Tongue (tissue), 2 donors: Measurements from ENCODE around the gene ICAM4. TPM values are rescaled to one million over a fixed set of nuclear protein-coding genes. Genes with fewer than 3 reads are reported as not detected.

Experiments
- DNase-seq: peaks from one replicate; pipeline ENCODE4 v3.0.0-alpha.2; 2015
- total RNA-seq: library from RNA; depleted of rRNA; stranded (reverse); fragments of >200 nt; gene quantifications from one replicate; pipeline ENCODE4 v1.2.3, GENCODE V29; 2014

Gene ICAM4
- total RNA-seq, 1 donor from 2014 or later, result 0.62 TPM

DNA sequence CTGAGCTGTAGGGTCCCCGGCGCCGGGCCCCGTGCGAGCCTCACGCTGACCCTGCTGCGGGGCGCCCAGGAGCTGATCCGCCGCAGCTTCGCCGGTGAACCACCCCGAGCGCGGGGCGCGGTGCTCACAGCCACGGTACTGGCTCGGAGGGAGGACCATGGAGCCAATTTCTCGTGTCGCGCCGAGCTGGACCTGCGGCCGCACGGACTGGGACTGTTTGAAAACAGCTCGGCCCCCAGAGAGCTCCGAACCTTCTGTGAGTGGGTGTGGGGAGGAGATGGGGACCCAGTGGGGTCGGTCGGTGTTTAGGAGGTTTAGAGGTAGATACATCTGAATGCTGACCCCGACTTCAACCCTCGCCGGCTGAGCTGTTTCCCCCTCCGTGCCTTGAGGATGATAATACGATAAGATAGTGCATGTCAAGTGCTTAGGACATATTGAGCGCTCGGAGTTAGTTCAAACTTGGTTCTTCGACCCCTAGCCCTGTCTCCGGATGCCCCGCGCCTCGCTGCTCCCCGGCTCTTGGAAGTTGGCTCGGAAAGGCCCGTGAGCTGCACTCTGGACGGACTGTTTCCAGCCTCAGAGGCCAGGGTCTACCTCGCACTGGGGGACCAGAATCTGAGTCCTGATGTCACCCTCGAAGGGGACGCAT, 4.9 kb downstream of the ICAM4 start:
- no peak for DNase-seq

DNA sequence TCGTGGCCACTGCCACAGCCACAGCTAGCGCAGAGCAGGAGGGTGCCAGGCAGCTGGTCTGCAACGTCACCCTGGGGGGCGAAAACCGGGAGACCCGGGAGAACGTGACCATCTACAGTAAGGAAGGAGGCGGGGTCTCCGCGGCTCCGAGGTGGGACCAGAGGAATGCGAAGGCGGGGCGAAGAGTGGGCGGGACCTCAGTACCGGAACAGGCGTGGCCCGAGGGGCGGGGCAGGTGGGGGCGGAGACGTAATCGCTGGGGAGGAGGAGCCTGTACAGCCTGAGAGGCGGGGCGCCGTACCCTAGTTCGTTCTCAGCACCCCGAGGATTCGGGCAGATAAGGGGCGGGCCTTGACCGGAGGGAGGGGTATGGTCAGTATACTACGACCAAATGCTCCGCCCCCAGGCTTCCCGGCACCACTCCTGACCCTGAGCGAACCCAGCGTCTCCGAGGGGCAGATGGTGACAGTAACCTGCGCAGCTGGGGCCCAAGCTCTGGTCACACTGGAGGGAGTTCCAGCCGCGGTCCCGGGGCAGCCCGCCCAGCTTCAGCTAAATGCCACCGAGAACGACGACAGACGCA, 5.5 kb downstream of the ICAM4 start:
- DNase-seq, result peak; percentile 68

DNA sequence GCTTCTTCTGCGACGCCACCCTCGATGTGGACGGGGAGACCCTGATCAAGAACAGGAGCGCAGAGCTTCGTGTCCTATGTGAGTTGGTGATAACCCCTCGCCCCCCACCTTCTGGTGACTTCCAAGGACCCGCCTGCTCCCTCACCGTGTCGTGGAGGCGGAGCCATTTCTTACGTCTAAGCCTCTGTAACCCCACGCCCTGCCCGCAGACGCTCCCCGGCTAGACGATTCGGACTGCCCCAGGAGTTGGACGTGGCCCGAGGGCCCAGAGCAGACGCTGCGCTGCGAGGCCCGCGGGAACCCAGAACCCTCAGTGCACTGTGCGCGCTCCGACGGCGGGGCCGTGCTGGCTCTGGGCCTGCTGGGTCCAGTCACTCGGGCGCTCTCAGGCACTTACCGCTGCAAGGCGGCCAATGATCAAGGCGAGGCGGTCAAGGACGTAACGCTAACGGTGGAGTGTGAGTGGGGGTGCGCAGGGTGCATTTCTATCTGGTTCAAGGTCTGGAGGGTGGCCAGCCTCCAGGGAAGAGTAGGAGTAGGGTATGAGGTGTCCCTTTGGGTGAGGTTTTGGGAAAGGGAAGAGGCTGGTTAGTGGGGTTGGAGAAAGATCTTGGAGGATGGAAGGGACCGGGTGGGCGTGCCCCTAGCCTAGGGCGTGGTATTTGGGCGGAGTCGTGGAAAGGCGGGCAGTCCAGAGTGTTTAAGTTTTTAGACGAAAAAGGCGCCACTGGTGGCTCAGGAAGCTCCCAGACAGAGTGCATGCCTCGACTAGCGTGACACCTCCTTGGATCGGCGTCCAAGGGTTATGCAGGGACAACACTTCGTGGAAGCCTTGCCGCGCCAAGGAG, 6.3 kb downstream of the ICAM4 start:
- DNase-seq, result no peak

DNA sequence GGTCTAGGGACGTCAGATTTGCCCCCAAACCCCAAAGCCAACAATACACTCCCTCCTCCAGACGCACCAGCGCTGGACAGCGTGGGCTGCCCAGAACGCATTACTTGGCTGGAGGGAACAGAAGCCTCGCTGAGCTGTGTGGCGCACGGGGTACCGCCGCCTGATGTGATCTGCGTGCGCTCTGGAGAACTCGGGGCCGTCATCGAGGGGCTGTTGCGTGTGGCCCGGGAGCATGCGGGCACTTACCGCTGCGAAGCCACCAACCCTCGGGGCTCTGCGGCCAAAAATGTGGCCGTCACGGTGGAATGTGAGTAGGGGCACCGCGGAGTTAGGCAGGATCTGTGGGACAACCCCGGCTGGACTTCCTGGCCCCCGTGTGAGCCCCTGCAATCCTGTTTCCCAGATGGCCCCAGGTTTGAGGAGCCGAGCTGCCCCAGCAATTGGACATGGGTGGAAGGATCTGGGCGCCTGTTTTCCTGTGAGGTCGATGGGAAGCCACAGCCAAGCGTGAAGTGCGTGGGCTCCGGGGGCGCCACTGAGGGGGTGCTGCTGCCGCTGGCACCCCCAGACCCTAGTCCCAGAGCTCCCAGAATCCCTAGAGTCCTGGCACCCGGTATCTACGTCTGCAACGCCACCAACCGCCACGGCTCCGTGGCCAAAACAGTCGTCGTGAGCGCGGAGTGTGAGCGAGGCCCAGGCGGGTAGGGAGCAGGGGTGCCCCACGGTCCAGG, 7.0 kb downstream of the ICAM4 start:
- DNase-seq, result no peak

DNA sequence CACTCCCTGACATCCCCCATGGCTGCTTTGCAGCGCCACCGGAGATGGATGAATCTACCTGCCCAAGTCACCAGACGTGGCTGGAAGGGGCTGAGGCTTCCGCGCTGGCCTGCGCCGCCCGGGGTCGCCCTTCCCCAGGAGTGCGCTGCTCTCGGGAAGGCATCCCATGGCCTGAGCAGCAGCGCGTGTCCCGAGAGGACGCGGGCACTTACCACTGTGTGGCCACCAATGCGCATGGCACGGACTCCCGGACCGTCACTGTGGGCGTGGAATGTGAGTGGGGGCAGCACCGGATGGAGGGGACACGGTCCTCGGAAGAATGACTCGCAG, 7.6 kb downstream of the ICAM4 start:
- no peak for DNase-seq

DNA sequence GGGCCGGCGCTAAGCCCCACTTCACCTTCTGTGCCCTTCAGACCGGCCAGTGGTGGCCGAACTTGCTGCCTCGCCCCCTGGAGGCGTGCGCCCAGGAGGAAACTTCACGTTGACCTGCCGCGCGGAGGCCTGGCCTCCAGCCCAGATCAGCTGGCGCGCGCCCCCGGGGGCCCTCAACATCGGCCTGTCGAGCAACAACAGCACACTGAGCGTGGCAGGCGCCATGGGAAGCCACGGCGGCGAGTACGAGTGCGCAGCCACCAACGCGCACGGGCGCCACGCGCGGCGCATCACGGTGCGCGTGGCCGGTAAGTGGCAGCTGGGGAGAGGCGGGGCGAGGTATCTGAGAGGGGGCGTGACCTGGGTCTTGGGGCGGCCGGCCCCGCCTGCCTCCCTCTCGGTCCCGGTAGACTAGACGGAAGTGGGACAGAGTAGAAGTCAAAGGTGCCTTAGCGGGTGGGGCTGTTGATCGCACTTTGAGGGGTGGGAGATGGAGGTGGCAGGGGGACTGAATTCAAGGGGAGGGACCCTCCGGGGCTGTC, 8.6 kb downstream of the ICAM4 start:
- no peak for DNase-seq

DNA sequence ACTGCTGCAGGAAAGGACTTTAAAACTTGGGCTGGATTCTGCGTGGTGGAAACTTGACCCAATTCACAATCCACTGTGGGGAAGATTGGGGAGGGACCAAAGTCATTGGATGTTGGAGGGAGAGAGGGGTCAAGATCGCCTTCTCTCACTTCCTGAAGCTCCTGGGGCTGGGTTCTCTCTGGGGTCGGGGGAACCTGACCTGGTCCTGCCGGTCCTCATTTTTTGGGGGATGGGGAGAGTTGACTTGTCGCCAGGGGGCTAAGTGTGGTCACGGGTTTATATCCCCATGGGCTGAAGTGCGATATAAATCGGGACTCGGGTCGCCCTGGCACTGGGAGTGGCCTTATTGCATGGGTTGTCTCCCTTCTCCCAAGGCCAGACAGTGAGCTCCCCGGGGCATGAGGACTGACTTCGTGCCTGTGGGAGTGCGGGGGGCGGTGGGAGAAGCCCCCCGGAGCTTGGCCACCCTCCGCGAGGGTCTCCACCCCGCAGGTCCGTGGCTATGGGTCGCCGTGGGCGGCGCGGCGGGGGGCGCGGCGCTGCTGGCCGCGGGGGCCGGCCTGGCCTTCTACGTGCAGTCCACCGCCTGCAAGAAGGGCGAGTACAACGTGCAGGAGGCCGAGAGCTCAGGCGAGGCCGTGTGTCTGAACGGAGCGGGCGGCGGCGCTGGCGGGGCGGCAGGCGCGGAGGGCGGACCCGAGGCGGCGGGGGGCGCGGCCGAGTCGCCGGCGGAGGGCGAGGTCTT, 9.3 kb downstream of the ICAM4 start:
- no peak for DNase-seq

DNA sequence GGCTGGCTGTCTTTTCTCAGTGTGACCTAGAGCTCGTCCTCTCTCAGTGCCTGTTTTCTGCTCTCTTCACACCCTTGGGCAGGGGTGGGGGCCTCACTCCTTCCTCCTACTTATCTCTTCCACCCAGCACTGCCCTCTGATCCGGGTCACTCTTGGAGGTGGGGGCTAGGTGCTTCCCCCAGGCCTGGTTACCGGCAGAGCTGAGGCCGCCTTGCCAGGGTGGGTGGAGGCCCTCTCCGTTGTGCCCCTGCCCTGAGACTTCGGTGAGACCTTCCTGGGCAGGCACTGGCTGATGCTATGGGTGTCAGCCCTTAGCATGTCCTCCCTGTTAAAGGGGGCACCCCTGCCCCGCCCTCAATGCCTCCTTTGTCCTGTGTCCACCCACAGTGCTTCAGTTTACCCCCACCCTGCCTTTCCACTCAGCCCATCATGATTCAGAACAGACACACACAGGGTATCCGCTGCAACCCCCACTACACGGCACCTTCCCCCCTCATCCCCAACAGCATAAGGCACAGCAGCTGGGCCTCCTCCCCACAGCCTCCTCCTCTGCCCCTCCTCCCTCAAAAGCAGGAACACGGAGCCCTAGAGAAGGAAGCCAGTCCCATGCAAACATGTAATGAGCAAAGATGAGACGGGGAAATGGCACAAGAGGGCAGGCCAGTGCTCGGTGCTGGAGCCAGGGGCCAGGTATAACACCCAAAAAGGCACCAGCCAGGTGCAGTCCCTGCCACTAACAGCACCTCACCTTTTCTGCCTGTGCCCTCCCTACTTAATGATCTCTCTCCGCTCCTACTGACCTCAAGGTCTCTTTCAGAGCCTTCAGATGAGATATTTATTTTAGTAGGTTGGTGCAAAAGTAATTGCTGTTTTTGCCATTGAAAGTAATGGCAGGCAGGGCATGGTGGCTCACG, 13.0 kb downstream of the ICAM4 start:
- DNase-seq, result no peak

DNA sequence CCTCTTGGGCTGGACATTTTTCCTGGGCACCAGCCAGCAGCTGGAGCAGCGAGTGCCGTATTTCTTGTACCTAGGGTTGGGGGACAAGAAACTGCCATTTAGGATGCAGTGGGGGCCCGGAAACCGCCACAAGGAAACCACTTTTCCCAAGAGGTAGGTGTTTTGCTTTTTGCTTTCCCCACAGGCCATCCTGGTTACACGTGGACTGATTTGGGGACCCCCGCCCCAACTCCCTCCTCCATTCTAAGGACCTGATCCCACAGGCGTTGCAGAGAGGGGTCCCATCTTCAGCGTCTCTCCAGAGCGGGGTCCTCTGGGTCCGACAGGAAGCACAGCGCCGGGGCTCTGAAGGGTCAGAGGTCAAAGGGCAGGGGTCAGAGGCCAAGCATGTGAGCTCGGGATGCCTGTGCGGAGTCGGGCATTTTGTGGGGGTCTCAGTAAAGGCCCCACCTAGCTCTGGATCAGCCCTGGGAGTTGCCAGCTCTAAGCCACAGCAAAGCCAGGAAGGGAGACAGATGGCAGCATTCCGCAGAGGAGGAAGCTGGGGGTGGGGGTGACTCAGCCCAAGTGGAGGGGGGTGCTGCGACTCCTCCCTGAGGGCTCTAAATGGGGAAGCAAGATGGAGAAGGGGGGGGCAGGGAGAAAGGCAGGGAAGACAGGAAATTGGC, 18.5 kb downstream of the ICAM4 start:
- DNase-seq, result no peak

DNA sequence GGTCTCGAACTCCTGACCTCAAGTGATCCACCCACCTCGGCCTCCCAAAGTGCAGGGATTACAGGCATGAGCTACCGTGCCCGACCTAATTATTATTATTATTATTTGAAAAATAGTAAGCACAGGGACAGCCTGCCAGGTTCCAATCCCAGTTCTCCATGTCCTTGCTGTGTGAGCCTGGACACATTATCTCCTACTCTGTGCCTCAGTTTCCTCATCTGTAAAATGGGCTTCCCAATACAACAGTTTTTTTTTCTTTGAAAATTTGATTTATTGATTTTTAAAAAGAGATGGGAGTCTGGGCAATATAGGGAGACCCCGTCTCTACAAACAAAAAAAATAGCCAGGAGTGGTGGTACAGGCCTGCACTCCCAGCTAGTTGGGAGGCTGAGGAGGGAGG, 19.6 kb downstream of the ICAM4 start:
- no peak for DNase-seq

DNA sequence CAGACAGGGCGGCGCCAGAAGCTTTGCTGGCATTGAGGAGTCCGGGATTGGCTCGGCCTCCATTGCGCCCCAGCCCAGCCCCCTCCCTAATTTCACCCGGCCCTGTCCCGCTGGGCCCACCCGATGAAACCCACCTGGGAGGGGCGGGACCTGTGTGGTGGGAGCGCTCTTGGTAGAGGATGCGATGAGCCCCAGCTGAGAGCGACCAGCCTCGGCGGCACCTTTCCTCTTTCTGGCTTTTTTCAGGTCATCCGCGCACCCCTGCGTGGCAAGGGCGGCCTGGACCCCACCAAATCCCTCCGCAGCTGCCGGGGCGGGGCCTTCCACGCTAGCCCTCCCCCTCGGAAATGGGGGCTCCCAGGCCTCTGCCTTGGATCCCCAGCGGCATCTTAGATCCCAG, 22.7 kb downstream of the ICAM4 start, which contains the start of gene ZGLP1:
Gene ZGLP1, minus strand, starts transcription at position 393 of the 400 bp plus-strand sequence.
- DNase-seq, result no peak

DNA sequence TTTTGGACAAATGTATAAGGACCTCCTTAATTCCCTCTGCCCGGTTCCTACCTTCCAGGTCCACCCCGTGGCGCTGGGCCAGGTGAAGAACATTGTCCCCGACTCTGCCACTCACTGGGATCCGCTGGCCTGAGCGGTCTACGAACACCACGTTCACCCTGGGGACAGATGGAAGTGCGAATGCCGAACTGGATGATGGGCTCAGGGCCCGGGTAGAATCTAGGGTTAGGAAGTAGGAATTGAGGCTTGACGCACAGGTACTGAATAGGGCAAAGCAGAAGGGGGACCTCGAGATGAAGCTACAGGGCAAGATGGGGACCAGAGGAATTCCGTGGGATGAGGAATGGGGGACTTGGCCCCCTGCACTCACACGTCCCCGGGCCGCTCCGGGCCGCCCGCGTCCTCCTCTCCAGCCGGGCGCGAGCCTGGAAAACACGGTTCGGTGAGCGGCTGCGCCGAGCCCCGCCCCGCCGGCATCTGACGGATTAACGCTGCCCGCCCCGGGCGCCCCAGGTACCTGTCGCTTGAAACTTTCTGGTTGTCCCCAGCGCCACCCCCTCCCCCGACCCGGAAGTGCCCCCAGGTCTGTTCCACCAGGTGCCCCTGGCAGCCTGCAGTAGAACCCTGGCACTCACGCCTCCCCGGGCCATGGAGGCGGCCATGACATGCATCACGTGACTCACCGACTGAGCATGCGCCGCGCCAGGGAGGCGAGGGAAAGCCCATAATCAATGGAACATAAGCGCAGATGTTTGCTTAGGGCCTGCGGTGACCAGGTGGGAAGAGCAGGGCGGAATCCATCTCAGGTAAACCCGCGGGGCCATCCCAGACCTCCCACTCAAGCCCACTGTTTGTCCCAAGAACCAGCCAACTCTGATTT, 28.8 kb downstream of the ICAM4 start, which contains the start of gene FDX2:
Gene FDX2, minus strand, starts transcription at position 681 of the 880 bp plus-strand sequence. Its CDS starts 19 bp downstream, at position 662.
- DNase-seq, result peak; percentile 94

DNA sequence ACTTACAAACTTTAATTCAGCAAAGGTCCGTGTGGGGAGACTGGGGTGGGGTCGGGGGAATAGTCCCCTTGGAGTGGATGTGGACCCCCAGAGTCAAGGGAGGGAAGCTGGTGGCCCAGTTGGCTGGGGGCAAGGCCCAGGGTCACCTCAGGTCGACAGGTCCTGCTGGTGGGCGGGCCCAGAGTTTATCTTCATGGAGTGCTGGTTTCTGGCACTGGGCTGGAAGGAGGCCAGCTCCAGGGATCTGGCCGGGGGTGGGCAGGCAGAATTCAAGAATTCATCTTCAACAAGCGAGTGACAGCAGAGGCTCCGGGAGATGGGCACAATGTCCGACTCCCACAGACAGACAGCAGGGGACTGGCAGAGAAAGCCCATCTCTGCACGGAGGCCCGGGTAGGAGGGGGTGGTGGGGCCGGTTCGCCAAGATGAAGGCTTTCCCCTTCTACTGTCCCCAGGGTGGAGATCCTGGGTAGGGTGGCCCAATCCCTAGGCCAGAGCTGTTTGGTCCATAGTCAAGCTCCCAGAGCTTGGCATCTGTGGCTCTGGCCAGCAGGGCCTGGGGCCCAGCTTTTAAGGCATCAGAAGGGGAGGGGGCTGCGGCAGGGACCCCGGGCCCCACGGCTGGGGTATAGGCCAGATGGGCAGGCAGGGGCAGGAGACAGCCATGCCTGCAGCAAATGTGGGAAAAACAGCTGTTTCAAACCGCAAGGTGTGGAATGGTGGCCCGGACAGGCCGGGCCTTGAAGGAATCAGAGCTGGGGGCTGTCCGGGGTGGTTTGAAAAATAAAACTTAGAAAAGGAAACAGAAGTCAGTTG, 29.7 kb downstream of the ICAM4 start:
- DNase-seq, result no peak

DNA sequence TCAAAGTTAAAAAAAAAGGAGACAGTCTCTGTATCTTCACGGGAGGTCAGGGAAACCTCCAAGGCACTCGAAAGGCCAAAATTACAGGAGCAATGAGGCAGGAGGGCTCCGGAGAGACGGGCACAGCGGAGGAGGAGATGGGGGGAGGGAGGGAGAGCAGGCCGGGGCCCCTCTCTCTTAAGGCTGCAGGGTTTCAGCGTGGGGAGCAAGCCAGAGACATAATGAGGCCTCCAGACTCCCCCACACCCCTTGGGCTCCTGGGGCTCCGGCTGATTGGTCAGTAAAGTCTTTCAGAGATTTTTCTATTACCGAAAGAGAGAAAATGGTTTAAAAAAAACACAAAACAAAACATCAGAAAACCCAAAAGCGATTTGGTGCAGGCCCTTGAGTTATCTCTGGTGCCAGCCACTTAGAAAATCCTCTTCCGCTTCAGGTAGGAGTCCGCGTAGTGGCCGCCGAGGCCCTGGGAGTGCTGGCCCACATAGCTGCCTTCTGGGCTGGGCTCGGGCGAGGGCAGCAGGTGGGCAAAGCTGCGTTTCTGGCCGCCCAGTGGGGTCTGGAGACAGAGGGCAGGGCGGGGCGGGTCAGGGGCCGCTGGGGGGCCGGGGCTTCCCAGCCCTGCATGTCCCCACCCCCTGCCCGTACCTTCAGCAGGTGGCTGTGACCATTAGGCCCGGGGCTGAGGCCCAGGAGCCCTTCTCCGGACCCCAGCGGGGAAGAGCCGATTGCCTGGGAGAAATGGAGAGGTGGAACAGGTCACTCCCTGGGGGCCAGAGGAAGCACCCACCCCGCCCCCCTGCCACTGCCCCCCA, 30.5 kb downstream of the ICAM4 start:
- no peak for DNase-seq

DNA sequence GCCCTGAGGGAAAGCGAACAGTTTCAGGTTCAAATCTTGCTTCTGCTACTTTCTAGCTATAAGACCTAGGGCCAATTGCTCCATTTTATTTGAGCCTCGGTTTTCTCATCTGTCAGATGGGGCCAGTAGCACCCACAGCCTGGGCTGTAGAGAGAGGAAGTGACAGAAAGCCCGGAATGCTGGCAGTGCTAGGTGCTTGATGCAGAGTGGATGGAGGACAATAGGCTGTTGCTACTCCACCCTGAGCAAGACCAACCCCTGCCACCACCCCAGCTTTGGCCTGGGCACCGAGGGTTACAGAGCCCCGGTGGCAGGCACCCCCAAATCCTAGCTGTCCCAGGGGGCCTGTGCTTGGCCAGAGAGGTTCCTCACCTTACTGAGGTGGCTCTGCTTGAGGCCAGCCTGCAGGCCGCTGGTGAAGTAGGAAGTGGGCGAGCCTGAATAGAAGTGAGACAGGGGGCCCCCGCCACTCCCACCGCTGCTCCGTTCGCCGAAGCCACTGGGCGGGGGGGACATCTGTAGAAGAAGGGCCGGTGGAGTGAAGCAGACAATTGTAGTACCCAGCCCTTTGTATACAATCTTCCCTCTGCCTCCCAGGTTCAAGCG, 31.2 kb downstream of the ICAM4 start:
- DNase-seq, result no peak

DNA sequence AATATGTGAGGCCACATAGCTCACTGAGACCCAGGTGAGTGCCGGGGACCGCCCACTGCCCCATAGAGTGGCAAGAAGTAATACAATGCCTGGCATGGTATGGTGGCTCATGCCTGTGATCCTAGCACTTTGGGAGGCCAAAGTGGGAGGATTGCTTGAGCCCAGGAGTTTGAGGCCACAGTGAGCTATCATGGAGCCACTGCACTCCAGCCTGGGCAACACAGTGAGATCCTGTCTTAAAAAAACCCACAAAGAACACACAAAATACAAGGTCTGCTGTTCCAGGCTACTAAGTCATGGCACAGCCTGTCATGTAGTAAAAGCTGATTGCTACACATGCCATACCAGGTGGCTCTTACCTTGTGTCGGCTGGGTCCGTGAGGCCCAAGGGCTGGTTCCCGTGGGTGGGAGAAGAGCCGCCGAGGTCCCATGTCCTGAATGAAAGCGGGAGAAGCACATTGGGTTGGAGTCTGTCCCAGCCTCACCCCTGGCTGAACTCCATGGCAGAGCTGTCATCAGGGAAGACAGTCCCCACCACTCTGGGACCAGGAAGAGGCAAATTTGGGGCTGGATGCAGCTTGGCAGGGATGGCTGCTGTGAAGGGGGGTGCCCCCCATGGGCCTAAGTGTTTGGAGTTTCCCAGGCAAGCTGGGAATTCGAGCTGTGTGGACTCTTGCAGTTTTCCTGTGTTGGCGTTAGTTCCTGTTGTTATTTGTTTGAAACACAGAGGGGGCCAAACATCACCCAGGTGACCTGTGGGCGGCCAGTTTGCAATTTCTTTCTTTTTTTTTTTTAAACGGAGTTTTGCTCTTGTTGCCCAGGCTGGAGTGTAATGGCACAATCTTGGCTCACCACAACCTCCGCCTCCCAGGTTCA, 32.3 kb downstream of the ICAM4 start:
- no peak for DNase-seq
